GM23248 (cell line): ENCODE results near the gene SOD1. TPM values are rescaled to one million over a fixed set of nuclear protein-coding genes. Genes with fewer than 3 reads are reported as not detected.

Experiments
- DNase-seq: peaks from one replicate; pipeline ENCODE4 v3.0.0-alpha.2; 2015
- H2AFZ ChIP-seq: fragments of 200-600 bp; sonication (generic); 2 replicates; pipeline ENCODE4 v1.6.1; 2016; ENCODE audit warnings: antibody characterized with exemption
- H3F3A ChIP-seq: fragments of 200-600 bp; sonication (generic); 2 replicates; pipeline ENCODE4 v1.6.1; 2016; ENCODE audit warnings: mild to moderate bottlenecking, antibody characterized with exemption, mixed run types; ENCODE audit not compliant: insufficient read depth
- H3K27ac ChIP-seq: fragments of 200-600 bp; sonication (generic); 2 replicates; pipeline ENCODE4 v1.5.1; 2016; ENCODE audit warnings: mild to moderate bottlenecking
- H3K27me3 ChIP-seq: fragments of 200-600 bp; sonication (generic); replicated peaks from 2 replicates; pipeline ENCODE4 v1.6.1; 2016; ENCODE audit warnings: mild to moderate bottlenecking; ENCODE audit not compliant: insufficient read depth
- H3K36me3 ChIP-seq: fragments of 200-600 bp; sonication (generic); 2 replicates; pipeline ENCODE4 v1.6.1; 2016; ENCODE audit warnings: low read depth, mild to moderate bottlenecking
- H3K4me1 ChIP-seq: fragments of 200-600 bp; sonication (generic); 2 replicates; pipeline ENCODE4 v1.6.1; 2016; ENCODE audit warnings: mild to moderate bottlenecking; ENCODE audit not compliant: insufficient read depth
- H3K4me2 ChIP-seq: fragments of 200-600 bp; sonication (generic); one replicate; pipeline ENCODE4 v1.6.1; 2016; ENCODE audit warnings: mild to moderate bottlenecking; ENCODE audit not compliant: unreplicated experiment
- H3K4me3 ChIP-seq: fragments of 200-600 bp; sonication (generic); 2 replicates; pipeline ENCODE4 v1.5.1; 2016; ENCODE audit warnings: mild to moderate bottlenecking
- H3K79me2 ChIP-seq: fragments of 200-600 bp; sonication (generic); 2 replicates; pipeline ENCODE4 v1.6.1; 2016; ENCODE audit warnings: mild to moderate bottlenecking; ENCODE audit not compliant: insufficient read depth
- H3K9ac ChIP-seq: fragments of 200-600 bp; sonication (generic); 2 replicates; pipeline ENCODE4 v1.6.1; 2016; ENCODE audit warnings: mild to moderate bottlenecking
- H3K9me2 ChIP-seq: fragments of 200-600 bp; sonication (generic); 2 replicates; pipeline ENCODE4 v1.6.1; 2016; ENCODE audit warnings: mixed run types, mild to moderate bottlenecking, moderate library complexity; ENCODE audit not compliant: insufficient read depth
- H3K9me3 ChIP-seq: fragments of 200-600 bp; sonication (generic); one replicate; pipeline ENCODE4 v1.6.1; 2017; ENCODE audit warnings: low read depth
- H4K20me1 ChIP-seq: fragments of 200-600 bp; sonication (generic); 2 replicates; pipeline ENCODE4 v1.6.0; 2016; ENCODE audit not compliant: insufficient read depth
- EZH2 ChIP-seq: fragments of 200-600 bp; sonication (generic); IDR thresholded peaks from 2 replicates; pipeline ENCODE4 v1.6.1; 2018; ENCODE audit warnings: antibody characterized with exemption, mild to moderate bottlenecking; ENCODE audit not compliant: insufficient read depth, poor library complexity, severe bottlenecking
- EZH2phosphoT487 ChIP-seq: fragments of 200-600 bp; sonication (generic); IDR thresholded peaks from 2 replicates; pipeline ENCODE4 v1.6.1; 2018; ENCODE audit warnings: antibody characterized with exemption, moderate library complexity, mild to moderate bottlenecking, low read depth; ENCODE audit not compliant: insufficient read depth
- WGBS, 2 experiments: methylation state at CpG; one replicate each; pipeline ENCODE4 v1.1.6; 2015 to 2017; ENCODE audit warnings: low lambda C conversion rate in 2 of 2, low coverage in 1 of 2; ENCODE audit errors: missing lambda C conversion rate in 2 of 2; 5-methylcytosine and 5-hydroxymethylcytosine counted together
- in situ Hi-C: fragments of 300-500 bp; cut with MboI; formaldehyde crosslinking; loops from 2 replicates; pipeline ENCODE4 v1.15.0; 2020
- polyA plus RNA-seq: library from polyadenylated mRNA; unstranded; fragments of >200 nt; fragmentation: Nextera tagmentation; extraction: Ambion mirVana; gene quantifications from 2 replicates; pipeline ENCODE4 v1.2.1, GENCODE V29; 2016
- total RNA-seq: library from RNA; depleted of rRNA; stranded (reverse); fragments of >200 nt; shearing (Covaris generic); gene quantifications from 2 replicates; pipeline ENCODE4 v1.2.3, GENCODE V29; 2014

The SOD1 gene
- total and polyA plus RNA-seq, 2 experiments from 2014 or later = 185 to 350 TPM

- Histone ChIP-seq H3K4me3 (no peak overlapping the region), H3K27me3 (no peaks in the 10 kb centered on the region), H3K4me2 (no peak overlapping the region), H3K9ac (no peak overlapping the region), H2AFZ (no peak overlapping the region), H3K9me2 (no peaks in the 10 kb centered on the region), H3K4me1 (peaks cover 5% of the 10 kb centered on the region; the same call in 1 of the 2 replicates), H3K27ac (no peak overlapping the region), H3K36me3 (no peaks in the 10 kb centered on the region), H4K20me1 (no peaks in the 10 kb centered on the region), H3K9me3 (no peaks in the 10 kb centered on the region), H3K79me2 (peaks cover 15% of the 10 kb centered on the region), H3F3A (no peaks in the 10 kb centered on the region)
- no peak for TF ChIP-seq EZH2
- peak; percentile 53 for DNase-seq
- WGBS, 2 experiments = 81 to 82% methylated on average over 12 to 13 of the region's 13 CpGs
- in situ Hi-C loops = no loop called here
Observed at GRCh38 chr21:31656199-31657095, 3.0 kb upstream of the SOD1 start.

- H3K4me2 ChIP-seq = no peak overlapping the region
- H3F3A ChIP-seq = no peaks in the 10 kb centered on the region
- no peaks in the 10 kb centered on the region for H3K36me3 ChIP-seq
- H3K9ac ChIP-seq = no peak overlapping the region
- TF ChIP-seq EZH2phosphoT487 (no peak), EZH2 (no peak)
- peaks cover 31% of the 10 kb centered on the region for H3K79me2 ChIP-seq
- no peaks in the 10 kb centered on the region for H3K9me2 ChIP-seq
- H3K27me3 ChIP-seq = no peaks in the 10 kb centered on the region
- no peak overlapping the region for H3K4me3 ChIP-seq
- WGBS, 2 experiments = 67 to 73% methylated on average over 9 of the region's 9 CpGs
- DNase-seq = no peak
- H3K4me1 ChIP-seq = peaks cover 5% of the 10 kb centered on the region; the same call in 1 of the 2 replicates
- H3K9me3 ChIP-seq = no peaks in the 10 kb centered on the region
- H3K27ac ChIP-seq = no peak overlapping the region
- no peak overlapping the region for H2AFZ ChIP-seq
- H4K20me1 ChIP-seq = no peaks in the 10 kb centered on the region; the same call in 1 of the 2 replicates
- in situ Hi-C loops = no loop called here
Observed at GRCh38 chr21:31658053-31658452, 1.4 kb upstream of the SOD1 start.

GRCh38 chr21:31659286-31659535 lies 282 bp upstream of the SOD1 start:
- Histone ChIP-seq H3K9ac (peak overlapping the region; percentile 96), H3K27me3 (no peaks in the 10 kb centered on the region)
- WGBS, 2 experiments = 1 to 2% methylated on average over 15 to 18 of the region's 18 CpGs

GRCh38 chr21:31660259-31660565 lies 719 bp downstream of the SOD1 start:
- peak overlapping the region; percentile 100 for H3K4me3 ChIP-seq
- peak overlapping the region; percentile 96 for H3K9ac ChIP-seq
- no peaks in the 10 kb centered on the region for H3F3A ChIP-seq
- H2AFZ ChIP-seq = peak overlapping the region; percentile 78
- 1 to 3% methylated on average over 12 of the region's 12 CpGs for WGBS, 2 experiments
- H3K9me2 ChIP-seq = no peaks in the 10 kb centered on the region
- H3K4me2 ChIP-seq = peak overlapping the region; percentile 91
- TF ChIP-seq EZH2 = no peak
- no peak for TF ChIP-seq EZH2phosphoT487
- H4K20me1 ChIP-seq = no peaks in the 10 kb centered on the region; the same call in 1 of the 2 replicates
- no peak for DNase-seq
- H3K27me3 ChIP-seq = no peaks in the 10 kb centered on the region
- peaks cover 5% of the 10 kb centered on the region for H3K4me1 ChIP-seq
- H3K27ac ChIP-seq = peak overlapping the region; percentile 89
- H3K9me3 ChIP-seq = no peaks in the 10 kb centered on the region
- peaks cover 52% of the 10 kb centered on the region for H3K79me2 ChIP-seq
- in situ Hi-C loops = no loop called here
- H3K36me3 ChIP-seq = no peaks in the 10 kb centered on the region; the same call in 1 of the 2 replicates

More at GRCh38 chr21:31659286-31659535, 282 bp upstream of the SOD1 start:
- H3K79me2 ChIP-seq = peaks cover 42% of the 10 kb centered on the region
- H3K4me2 ChIP-seq = peak overlapping the region; percentile 68
- no peaks in the 10 kb centered on the region; the same call in 1 of the 2 replicates for H4K20me1 ChIP-seq
- H3K9me2 ChIP-seq = no peaks in the 10 kb centered on the region
- H3K36me3 ChIP-seq = no peaks in the 10 kb centered on the region; the same call in 1 of the 2 replicates
- H3F3A ChIP-seq = no peaks in the 10 kb centered on the region
- peaks cover 5% of the 10 kb centered on the region; the same call in 1 of the 2 replicates for H3K4me1 ChIP-seq
- TF ChIP-seq EZH2 = no peak
- TF ChIP-seq EZH2phosphoT487 = no peak
- no peak for DNase-seq
- in situ Hi-C loops = no loop called here
- H3K9me3 ChIP-seq = no peaks in the 10 kb centered on the region
- H2AFZ ChIP-seq = peak overlapping the region; percentile 87
- H3K4me3 ChIP-seq = peak overlapping the region; percentile 100
- peak overlapping the region; percentile 89 for H3K27ac ChIP-seq
